ENCODE results near the gene CRX.

GRCh38 chr19:47786566-47786965, 35.2 kb upstream of the CRX start:
- TF ChIP-seq CTCF (IDR thresholded peaks at IDR 0.05; ENCODE audit: low read length) (no peak), EZH2phosphoT487 (IDR thresholded peaks at IDR 0.05; ENCODE audit: low read length) (no peak), EZH2 (optimal IDR thresholded peaks at IDR 0.05; ENCODE audit: low read depth, low read length) (no peak)
